GM15510 (cell line): ENCODE measurements around the gene ARHGEF10L.

Source experiments
- POLR2A ChIP-seq: IDR thresholded peaks from 3 replicates; pipeline ENCODE4 v1.6.1; 2011; ENCODE audit warnings: borderline replicate concordance; ENCODE audit not compliant: insufficient read length; ENCODE audit errors: extremely low read depth

Gene ARHGEF10L

GRCh38 chr1:17520473-17521319, 18.8 kb upstream of the ARHGEF10L start:
- no peak for TF ChIP-seq POLR2A

- no peak for TF ChIP-seq POLR2A
These were observed 17.4 kb upstream of the ARHGEF10L start for GRCh38 chr1:17521946-17522612.

GRCh38 chr1:17523321-17524041, 16.0 kb upstream of the ARHGEF10L start:
- no peak for TF ChIP-seq POLR2A

GRCh38 chr1:17524645-17525044, 14.9 kb upstream of the ARHGEF10L start:
- no peak for TF ChIP-seq POLR2A

- no peak for TF ChIP-seq POLR2A
These were observed 13.4 kb upstream of the ARHGEF10L start for GRCh38 chr1:17525996-17526686.

GRCh38 chr1:17527036-17527914, 12.2 kb upstream of the ARHGEF10L start:
- no peak for TF ChIP-seq POLR2A

GRCh38 chr1:17529381-17529780, 10.1 kb upstream of the ARHGEF10L start:
- no peak for TF ChIP-seq POLR2A

- no peak for TF ChIP-seq POLR2A
These were observed 8.2 kb upstream of the ARHGEF10L start for GRCh38 chr1:17531343-17531681.

- no peak for TF ChIP-seq POLR2A
These were observed 7.6 kb upstream of the ARHGEF10L start for GRCh38 chr1:17531682-17532487.

GRCh38 chr1:17533201-17533600, 6.3 kb upstream of the ARHGEF10L start:
- no peak for TF ChIP-seq POLR2A

- TF ChIP-seq POLR2A: no peak
These were observed 4.1 kb upstream of the ARHGEF10L start for GRCh38 chr1:17535300-17535936.

- no peak for TF ChIP-seq POLR2A
These were observed 1.5 kb upstream of the ARHGEF10L start for GRCh38 chr1:17538010-17538409.
